Measurements from ENCODE around the gene ODF4. TPM values are rescaled to one million over a fixed set of nuclear protein-coding genes. Genes with fewer than 3 reads are reported as not detected.
A peak's percentile ranks its signal among the peaks of the same experiment; 100 is the strongest.

Gene ODF4
- total and polyA plus RNA-seq, 2 of the 13 experiments (the other 11 are each of a cell fraction or from before 2014, with no cell fraction given): not detected

DNA sequence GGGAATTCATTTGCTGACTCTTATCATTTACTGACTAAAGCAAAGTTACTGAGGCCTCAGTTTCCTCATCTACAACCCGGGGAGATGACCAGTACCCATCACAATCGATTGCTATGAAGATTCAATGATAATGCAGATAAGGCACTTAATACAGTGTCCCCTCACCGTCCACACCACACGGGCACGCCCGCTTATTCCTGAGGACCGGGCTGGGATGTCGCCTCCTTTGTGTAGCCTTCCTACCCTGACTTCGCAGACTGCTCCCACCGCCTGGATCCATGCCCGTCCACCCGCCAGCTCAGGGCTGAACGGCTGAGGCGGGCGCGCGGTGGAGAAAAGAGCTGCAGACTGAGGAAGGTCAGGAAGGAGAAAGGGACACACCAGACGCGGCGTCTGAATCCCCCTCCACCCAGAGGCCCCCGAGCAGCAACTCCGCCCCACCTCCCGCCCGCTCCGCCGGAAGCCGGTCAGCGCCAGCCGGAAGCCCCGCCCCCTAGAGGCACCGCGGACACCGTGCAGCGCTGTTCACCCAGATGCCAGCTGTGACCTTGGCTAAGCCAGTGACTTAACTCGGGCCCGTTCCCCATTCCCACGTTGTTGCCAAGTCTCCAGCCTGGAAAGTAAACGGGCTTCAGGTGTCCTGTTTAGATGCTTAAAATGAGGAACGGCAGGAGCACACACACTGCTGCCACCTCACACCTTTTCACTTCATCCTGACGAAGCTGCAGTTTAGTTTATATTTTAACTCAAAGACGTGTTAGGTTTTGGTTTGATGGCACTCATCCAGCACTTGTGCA, 36.8 kb downstream of the ODF4 start, which contains the start of gene KRABD2 (continued):
- TF ChIP-seq, protein P1, sequence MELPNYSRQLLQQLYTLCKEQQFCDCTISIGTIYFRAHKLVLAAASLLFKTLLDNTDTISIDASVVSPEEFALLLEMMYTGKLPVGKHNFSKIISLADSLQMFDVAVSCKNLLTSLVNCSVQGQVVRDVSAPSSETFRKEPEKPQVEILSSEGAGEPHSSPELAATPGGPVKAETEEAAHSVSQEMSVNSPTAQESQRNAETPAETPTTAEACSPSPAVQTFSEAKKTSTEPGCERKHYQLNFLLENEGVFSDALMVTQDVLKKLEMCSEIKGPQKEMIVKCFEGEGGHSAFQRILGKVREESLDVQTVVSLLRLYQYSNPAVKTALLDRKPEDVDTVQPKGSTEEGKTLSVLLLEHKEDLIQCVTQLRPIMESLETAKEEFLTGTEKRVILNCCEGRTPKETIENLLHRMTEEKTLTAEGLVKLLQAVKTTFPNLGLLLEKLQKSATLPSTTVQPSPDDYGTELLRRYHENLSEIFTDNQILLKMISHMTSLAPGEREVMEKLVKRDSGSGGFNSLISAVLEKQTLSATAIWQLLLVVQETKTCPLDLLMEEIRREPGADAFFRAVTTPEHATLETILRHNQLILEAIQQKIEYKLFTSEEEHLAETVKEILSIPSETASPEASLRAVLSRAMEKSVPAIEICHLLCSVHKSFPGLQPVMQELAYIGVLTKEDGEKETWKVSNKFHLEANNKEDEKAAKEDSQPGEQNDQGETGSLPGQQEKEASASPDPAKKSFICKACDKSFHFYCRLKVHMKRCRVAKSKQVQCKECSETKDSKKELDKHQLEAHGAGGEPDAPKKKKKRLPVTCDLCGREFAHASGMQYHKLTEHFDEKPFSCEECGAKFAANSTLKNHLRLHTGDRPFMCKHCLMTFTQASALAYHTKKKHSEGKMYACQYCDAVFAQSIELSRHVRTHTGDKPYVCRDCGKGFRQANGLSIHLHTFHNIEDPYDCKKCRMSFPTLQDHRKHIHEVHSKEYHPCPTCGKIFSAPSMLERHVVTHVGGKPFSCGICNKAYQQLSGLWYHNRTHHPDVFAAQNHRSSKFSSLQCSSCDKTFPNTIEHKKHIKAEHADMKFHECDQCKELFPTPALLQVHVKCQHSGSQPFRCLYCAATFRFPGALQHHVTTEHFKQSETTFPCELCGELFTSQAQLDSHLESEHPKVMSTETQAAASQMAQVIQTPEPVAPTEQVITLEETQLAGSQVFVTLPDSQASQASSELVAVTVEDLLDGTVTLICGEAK (IDR thresholded peaks at IDR 0.05): peak; percentile 66
- TF ChIP-seq, protein P1 (CRISPR knock-in tag; IDR thresholded peaks at IDR 0.05): no peak
- no peak for TF ChIP-seq NR3C1 (CRISPR knock-in tag; IDR thresholded peaks at IDR 0.05)
- TF ChIP-seq, protein P2, sequence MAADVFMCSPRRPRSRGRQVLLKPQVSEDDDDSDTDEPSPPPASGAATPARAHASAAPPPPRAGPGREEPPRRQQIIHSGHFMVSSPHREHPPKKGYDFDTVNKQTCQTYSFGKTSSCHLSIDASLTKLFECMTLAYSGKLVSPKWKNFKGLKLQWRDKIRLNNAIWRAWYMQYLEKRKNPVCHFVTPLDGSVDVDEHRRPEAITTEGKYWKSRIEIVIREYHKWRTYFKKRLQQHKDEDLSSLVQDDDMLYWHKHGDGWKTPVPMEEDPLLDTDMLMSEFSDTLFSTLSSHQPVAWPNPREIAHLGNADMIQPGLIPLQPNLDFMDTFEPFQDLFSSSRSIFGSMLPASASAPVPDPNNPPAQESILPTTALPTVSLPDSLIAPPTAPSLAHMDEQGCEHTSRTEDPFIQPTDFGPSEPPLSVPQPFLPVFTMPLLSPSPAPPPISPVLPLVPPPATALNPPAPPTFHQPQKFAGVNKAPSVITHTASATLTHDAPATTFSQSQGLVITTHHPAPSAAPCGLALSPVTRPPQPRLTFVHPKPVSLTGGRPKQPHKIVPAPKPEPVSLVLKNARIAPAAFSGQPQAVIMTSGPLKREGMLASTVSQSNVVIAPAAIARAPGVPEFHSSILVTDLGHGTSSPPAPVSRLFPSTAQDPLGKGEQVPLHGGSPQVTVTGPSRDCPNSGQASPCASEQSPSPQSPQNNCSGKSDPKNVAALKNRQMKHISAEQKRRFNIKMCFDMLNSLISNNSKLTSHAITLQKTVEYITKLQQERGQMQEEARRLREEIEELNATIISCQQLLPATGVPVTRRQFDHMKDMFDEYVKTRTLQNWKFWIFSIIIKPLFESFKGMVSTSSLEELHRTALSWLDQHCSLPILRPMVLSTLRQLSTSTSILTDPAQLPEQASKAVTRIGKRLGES (CRISPR knock-in tag; IDR thresholded peaks at IDR 0.05; ENCODE audit: borderline replicate concordance): 0 out of 2 replicates have a peak, but pooled peaks have one; percentile 59
- peak; percentile 42; the same call in 1 of the 2 replicates for TF ChIP-seq ZNF629 (CRISPR knock-in tag; conservative IDR thresholded peaks at IDR 0.05)
- TF ChIP-seq SMAD9 (CRISPR knock-in tag; IDR thresholded peaks at IDR 0.05): 0 out of 2 replicates have a peak, but pooled peaks have one; percentile 73
- peak; percentile 50; the same call in 1 of the 2 replicates for TF ChIP-seq ELF3 (CRISPR knock-in tag; IDR thresholded peaks at IDR 0.05)
- no peak for TF ChIP-seq ZNF383 (CRISPR knock-in tag; IDR thresholded peaks at IDR 0.05; ENCODE audit: borderline replicate concordance)
- TF ChIP-seq, protein P3, sequence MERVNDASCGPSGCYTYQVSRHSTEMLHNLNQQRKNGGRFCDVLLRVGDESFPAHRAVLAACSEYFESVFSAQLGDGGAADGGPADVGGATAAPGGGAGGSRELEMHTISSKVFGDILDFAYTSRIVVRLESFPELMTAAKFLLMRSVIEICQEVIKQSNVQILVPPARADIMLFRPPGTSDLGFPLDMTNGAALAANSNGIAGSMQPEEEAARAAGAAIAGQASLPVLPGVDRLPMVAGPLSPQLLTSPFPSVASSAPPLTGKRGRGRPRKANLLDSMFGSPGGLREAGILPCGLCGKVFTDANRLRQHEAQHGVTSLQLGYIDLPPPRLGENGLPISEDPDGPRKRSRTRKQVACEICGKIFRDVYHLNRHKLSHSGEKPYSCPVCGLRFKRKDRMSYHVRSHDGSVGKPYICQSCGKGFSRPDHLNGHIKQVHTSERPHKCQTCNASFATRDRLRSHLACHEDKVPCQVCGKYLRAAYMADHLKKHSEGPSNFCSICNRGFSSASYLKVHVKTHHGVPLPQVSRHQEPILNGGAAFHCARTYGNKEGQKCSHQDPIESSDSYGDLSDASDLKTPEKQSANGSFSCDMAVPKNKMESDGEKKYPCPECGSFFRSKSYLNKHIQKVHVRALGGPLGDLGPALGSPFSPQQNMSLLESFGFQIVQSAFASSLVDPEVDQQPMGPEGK (CRISPR knock-in tag; IDR thresholded peaks at IDR 0.05): peak; percentile 73; the same call in 1 of the 2 replicates
- TF ChIP-seq EHMT2 (IDR thresholded peaks at IDR 0.05; ENCODE audit: borderline replicate concordance, low read depth, low read length): no peak
- TF ChIP-seq ZNF577 (CRISPR knock-in tag; IDR thresholded peaks at IDR 0.05; ENCODE audit: borderline replicate concordance, low read depth): no peak
- TF ChIP-seq HOXA9 (CRISPR knock-in tag; IDR thresholded peaks at IDR 0.05; ENCODE audit: borderline replicate concordance): peak; percentile 69; the same call in 1 of the 2 replicates
- peak; percentile 73; the same call in 1 of the 2 replicates for TF ChIP-seq ZNF605 (CRISPR knock-in tag; IDR thresholded peaks at IDR 0.05)
- TF ChIP-seq ZNF543 (CRISPR knock-in tag; IDR thresholded peaks at IDR 0.05): no peak
